Measurements from ENCODE around the gene DCAF5.
"Not testable (repeated sequence)": the region's sequence is repeated elsewhere in the genome, so short reads cannot be mapped to it uniquely, and the experiment has no call there.

The DCAF5 gene

DNA sequence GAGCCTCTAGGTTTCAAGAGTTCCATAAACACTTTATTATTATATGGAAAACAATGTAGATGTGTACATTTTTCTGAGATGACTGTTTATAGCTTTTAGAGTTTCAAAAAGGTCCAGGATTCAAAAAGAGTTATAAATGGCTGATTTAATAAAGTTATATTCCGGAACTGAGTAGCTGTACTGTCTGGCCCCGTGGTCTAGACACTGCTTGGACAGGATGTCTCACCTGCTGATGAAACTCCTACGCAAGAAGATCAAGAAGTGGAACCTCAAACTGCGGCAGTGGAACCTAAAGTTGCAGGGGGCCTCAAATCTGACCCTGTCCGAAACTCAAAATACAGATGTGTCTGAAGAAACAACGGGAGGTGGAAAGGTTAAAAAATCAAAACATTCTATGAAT lies 69.7 kb downstream of the DCAF5 start:
- TF ChIP-seq CTCF (IDR thresholded peaks at IDR 0.05; ENCODE audit: low read depth, low read length, missing control alignments): no peak
- no peak for DNase-seq (ENCODE audit: low read depth)
- no peak overlapping the region for H3K4me3 ChIP-seq (ENCODE audit: low read depth, low read length)

DNA sequence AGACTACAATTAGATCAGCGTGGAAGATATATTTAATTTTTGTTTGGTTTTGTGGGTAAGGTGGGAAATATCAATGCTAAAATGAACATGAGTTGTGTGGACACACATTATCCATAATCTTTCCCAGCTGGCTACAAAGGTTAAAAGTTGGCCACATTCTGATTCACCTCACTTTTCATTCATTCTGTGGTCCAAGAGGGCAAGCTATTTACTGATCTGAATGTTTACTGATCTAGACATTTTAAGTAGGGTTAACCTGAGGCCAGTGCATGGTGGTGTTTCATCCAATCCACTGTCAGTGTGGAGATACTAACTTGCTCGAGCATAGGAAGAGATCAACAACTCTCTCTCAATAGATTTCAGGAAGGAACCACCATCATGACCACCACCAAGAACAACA lies 71.6 kb downstream of the DCAF5 start:
- H3K4me3 ChIP-seq (ENCODE audit: low read depth, low read length): no peak overlapping the region
- TF ChIP-seq CTCF (IDR thresholded peaks at IDR 0.05; ENCODE audit: low read depth, low read length, missing control alignments): no peak
- no peak for DNase-seq (ENCODE audit: low read depth)

DNA sequence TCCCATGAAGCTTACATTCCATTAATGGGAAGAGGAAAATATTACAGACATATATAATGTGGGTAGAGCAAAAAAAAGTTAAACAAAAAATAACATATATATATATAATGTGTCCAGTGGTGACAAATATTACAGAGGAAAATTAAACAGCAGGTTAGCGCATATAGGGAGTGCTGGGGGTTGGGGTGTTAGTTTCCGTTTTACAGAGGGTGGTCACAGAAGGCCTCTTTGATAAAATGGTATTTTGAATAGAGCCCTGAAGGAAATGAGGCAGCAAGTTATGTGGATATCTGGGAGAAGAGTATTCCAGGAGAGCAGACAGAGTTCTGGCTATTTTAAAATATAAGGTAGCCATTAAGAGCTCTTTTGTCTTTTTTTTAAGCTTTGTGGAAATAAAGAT lies 73.2 kb downstream of the DCAF5 start:
- no peak for TF ChIP-seq CTCF (IDR thresholded peaks at IDR 0.05; ENCODE audit: low read depth, low read length, missing control alignments)
- no peak for DNase-seq (ENCODE audit: low read depth)
- no peak overlapping the region for H3K4me3 ChIP-seq (ENCODE audit: low read depth, low read length)

- DNase-seq (ENCODE audit: low read depth): no peak
- H3K4me3 ChIP-seq (ENCODE audit: low read depth, low read length): no peak overlapping the region
- TF ChIP-seq CTCF (IDR thresholded peaks at IDR 0.05; ENCODE audit: low read depth, low read length, missing control alignments): no peak
These were observed 73.7 kb downstream of the DCAF5 start for GRCh38 chr14:69079188-69079742.

GRCh38 chr14:69077841-69078240 lies 75.1 kb downstream of the DCAF5 start:
- no peak for DNase-seq (ENCODE audit: low read depth)
- TF ChIP-seq CTCF (IDR thresholded peaks at IDR 0.05; ENCODE audit: low read depth, low read length, missing control alignments): no peak
- H3K4me3 ChIP-seq (ENCODE audit: low read depth, low read length): no peak overlapping the region

- H3K4me3 ChIP-seq (ENCODE audit: low read depth, low read length); DNase-seq (ENCODE audit: low read depth): not testable (repeated sequence)
These were observed 75.7 kb downstream of the DCAF5 start for GRCh38 chr14:69077185-69077584.

DNA sequence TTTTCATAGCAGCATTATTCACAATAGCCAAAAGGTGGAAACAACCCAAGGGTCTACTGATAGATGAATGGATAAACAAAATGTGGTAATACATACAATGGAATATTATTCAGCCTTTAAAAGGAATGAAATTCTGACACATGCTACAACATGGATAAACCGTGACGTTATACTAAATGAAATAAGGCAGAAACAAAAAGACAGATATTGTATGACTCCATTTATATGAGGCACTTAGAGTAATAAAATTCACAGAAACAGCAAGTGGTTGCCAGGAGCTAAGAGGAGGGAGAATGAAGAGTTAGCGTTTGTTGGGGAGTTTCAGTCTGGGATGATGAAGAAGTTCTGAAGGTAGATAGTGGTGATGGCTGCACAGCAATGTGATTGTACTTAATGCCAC lies 76.6 kb downstream of the DCAF5 start:
- DNase-seq (ENCODE audit: low read depth): no peak
- no peak overlapping the region for H3K4me3 ChIP-seq (ENCODE audit: low read depth, low read length)
- no peak for TF ChIP-seq CTCF (IDR thresholded peaks at IDR 0.05; ENCODE audit: low read depth, low read length, missing control alignments)
